Transverse colon (tissue), 4 donors: ENCODE measurements around the gene C8A. TPM values are rescaled to one million over a fixed set of nuclear protein-coding genes. Genes with fewer than 3 reads are reported as not detected.

Experiments used
- DNase-seq: peaks from one replicate; pipeline ENCODE4 v3.0.0-alpha.2; 2019
- H3K27ac ChIP-seq, 4 donors: fragments of 200-600 bp; sonication (generic); 2 replicates each; pipeline ENCODE4 v1.5.1; 2016 to 2018; ENCODE audit warnings: inconsistent platforms in 4 of 4
- H3K27me3 ChIP-seq: fragments of 200-600 bp; sonication (generic); 2 replicates; pipeline ENCODE4 v1.5.1; 2017; ENCODE audit warnings: inconsistent platforms
- H3K36me3 ChIP-seq, 4 donors: fragments of 200-600 bp; sonication (generic); 2 replicates each; pipeline ENCODE4 v1.5.1; 2017 to 2019; ENCODE audit warnings: inconsistent platforms in 4 of 4
- H3K4me1 ChIP-seq, 4 donors: fragments of 200-600 bp; sonication (generic); 2 replicates each; pipeline ENCODE4 v1.5.1; 2017 to 2020; ENCODE audit warnings: inconsistent platforms in 4 of 4
- H3K4me3 ChIP-seq, 4 donors: fragments of 200-600 bp; sonication (generic); 1 replicate in 1 of 4; 2 replicates in 3 of 4; pipeline versions ENCODE4 v1.5.1 to v1.6.1; 2017 to 2019; ENCODE audit warnings: inconsistent platforms in 4 of 4
- H3K9me3 ChIP-seq, 2 donors: fragments of 200-600 bp; sonication (generic); 2 replicates each; pipeline ENCODE4 v1.5.1; 2017 to 2019; ENCODE audit warnings: inconsistent platforms in 2 of 2
- CTCF ChIP-seq, 5 experiments: fragments of 200-600 bp in 3 of 5; fragments of 450-650 bp in 2 of 5; sonication (generic) in 3 of 5; IDR thresholded peaks; 1 replicate in 2 of 5; 2 replicates in 3 of 5; pipeline ENCODE4 v1.5.1; 2016 to 2017; ENCODE audit warnings: antibody characterized with exemption in 5 of 5, inconsistent platforms in 3 of 5, mild to moderate bottlenecking in 2 of 5, moderate library complexity in 1 of 5
- EP300 ChIP-seq: sonication (generic); formaldehyde crosslinking; IDR thresholded peaks from one replicate; pipeline ENCODE4 v1.6.1; 2017; ENCODE audit warnings: antibody characterized with exemption, low read depth
- POLR2A ChIP-seq: fragments of 450-650 bp; IDR thresholded peaks from one replicate; pipeline ENCODE4 v1.6.1; 2016; ENCODE audit warnings: antibody characterized with exemption, mild to moderate bottlenecking, moderate library complexity
- POLR2AphosphoS5 ChIP-seq, 3 donors: sonication (generic); formaldehyde crosslinking; IDR thresholded peaks; one replicate each; pipeline ENCODE4 v1.6.1; 2016; ENCODE audit warnings: antibody characterized with exemption in 3 of 3
- WGBS, 2 donors: methylation state at CpG; one replicate each; pipeline ENCODE4 v1.1.5; 2018; ENCODE audit warnings: low coverage in 1 of 2; 5-methylcytosine and 5-hydroxymethylcytosine counted together
- in situ Hi-C, 4 donors: fragments of 200-750 bp; cut with MboI; loops; one replicate each; pipeline versions ENCODE4 v1.15.0 to v1.15.1; 2017; ENCODE audit warnings: low sequenced_read_pairs in 3 of 4, low pct_ligation_motif_present in 1 of 4, low pct_unique_long_range_greater_than_20kb in 1 of 4
- intact Hi-C: fragments of 100-400 bp; cut with DNase I; formaldehyde crosslinking; loops from one replicate; pipeline ENCODE4 v1.15.1; 2023; ENCODE audit warnings: low total_unique reads
- total RNA-seq, 4 donors: library from RNA; depleted of rRNA; stranded (reverse); fragments of >200 nt; gene quantifications; one replicate each; pipeline ENCODE4 v1.1.0, GENCODE V29; 2016

C8A gene
- total RNA-seq, 4 donors from 2014 or later, result not detected

- Histone ChIP-seq H3K27me3 (no peaks in the 10 kb centered on the region), H3K4me1 (no peaks in the 10 kb centered on the region), H3K27ac (no peak overlapping the region), H3K4me3 (no peak overlapping the region), H3K9me3 (no peaks in the 10 kb centered on the region), H3K36me3 (no peaks in the 10 kb centered on the region)
- WGBS, 2 donors, result 90 to 100% methylated on average over 1 to 5 of the region's 5 CpGs
- no peak for DNase-seq
- TF ChIP-seq POLR2A, result no peak
- no peak for TF ChIP-seq CTCF (IDR thresholded peaks at IDR 0.05)
- no peak for TF ChIP-seq EP300
- TF ChIP-seq POLR2AphosphoS5 (IDR thresholded peaks at IDR 0.05), result no peak
- intact Hi-C loops (loop anchor here (1.0 kb wide), 1 partner anchor 35 kb away; no protein-coding TSS in a partner anchor), in situ Hi-C loops (no loop called here)
Measured at GRCh38 chr1:56924116-56924515, 69.5 kb downstream of the C8A start.

- H3K9me3 ChIP-seq, result no peaks in the 10 kb centered on the region
- H3K27ac ChIP-seq, result no peak overlapping the region
- no peaks in the 10 kb centered on the region for H3K27me3 ChIP-seq
- H3K36me3 ChIP-seq, result no peaks in the 10 kb centered on the region
- in situ Hi-C loops (no loop called here), intact Hi-C loops (no loop called here)
- no peak overlapping the region for H3K4me3 ChIP-seq
- H3K4me1 ChIP-seq, result no peaks in the 10 kb centered on the region
- no peak for TF ChIP-seq EP300
- no peak for TF ChIP-seq CTCF (IDR thresholded peaks at IDR 0.05)
- no peak for TF ChIP-seq POLR2AphosphoS5 (IDR thresholded peaks at IDR 0.05)
- no peak for TF ChIP-seq POLR2A
- no peak for DNase-seq
Measured at GRCh38 chr1:56925193-56925592, 70.6 kb downstream of the C8A start.

- Histone ChIP-seq H3K27me3 (no peaks in the 10 kb centered on the region), H3K4me3 (no peak overlapping the region), H3K27ac (no peak overlapping the region), H3K36me3 (no peaks in the 10 kb centered on the region), H3K4me1 (no peaks in the 10 kb centered on the region), H3K9me3 (no peaks in the 10 kb centered on the region)
- intact Hi-C loops, result no loop called here
- in situ Hi-C loops, result no loop called here
- DNase-seq, result no peak
- 56 to 58% methylated on average over 2 to 4 of the region's 4 CpGs for WGBS, 2 donors
- TF ChIP-seq EP300, result no peak
- TF ChIP-seq POLR2A, result no peak
- TF ChIP-seq CTCF (IDR thresholded peaks at IDR 0.05), result no peak
- no peak for TF ChIP-seq POLR2AphosphoS5 (IDR thresholded peaks at IDR 0.05)
Measured at GRCh38 chr1:56927171-56927570, 72.6 kb downstream of the C8A start.

GRCh38 chr1:56927986-56928385, 73.4 kb downstream of the C8A start:
- H3K27ac ChIP-seq, result no peak overlapping the region
- no peaks in the 10 kb centered on the region for H3K27me3 ChIP-seq
- intact Hi-C loops (no loop called here), in situ Hi-C loops (no loop called here)
- TF ChIP-seq POLR2A (no peak), EP300 (no peak), POLR2AphosphoS5 (IDR thresholded peaks at IDR 0.05) (no peak), CTCF (IDR thresholded peaks at IDR 0.05) (no peak)
- no peaks in the 10 kb centered on the region for H3K4me1 ChIP-seq
- H3K4me3 ChIP-seq, result no peak overlapping the region
- no peaks in the 10 kb centered on the region for H3K9me3 ChIP-seq
- no peak for DNase-seq
- 75 to 82% methylated on average over 2 to 3 of the region's 3 CpGs for WGBS, 2 donors
- H3K36me3 ChIP-seq, result no peaks in the 10 kb centered on the region
